K562 (cell line): ENCODE measurements around the gene ESPL1. TPM values are rescaled to one million over a fixed set of nuclear protein-coding genes. Genes with fewer than 3 reads are reported as not detected.
A peak's percentile ranks its signal among the peaks of the same experiment; 100 is the strongest.

Source experiments
- ARID1B ChIP-seq: fragments of 450-650 bp; IDR thresholded peaks from 2 replicates; pipeline ENCODE4 v1.6.1; 2016; ENCODE audit warnings: antibody characterized with exemption, mild to moderate bottlenecking, inconsistent platforms
- BMI1 ChIP-seq: fragments of 150-350 bp; IDR thresholded peaks from 2 replicates; pipeline ENCODE4 v1.6.1; 2014; ENCODE audit warnings: low read length
- CEBPB ChIP-seq: fragments of 450-650 bp; IDR thresholded peaks from 2 replicates; pipeline ENCODE4 v1.6.1; 2016; ENCODE audit warnings: missing genetic modification characterization, missing compliant biosample characterization
- DPF2 ChIP-seq: fragments of 450-650 bp; IDR thresholded peaks from 2 replicates; pipeline ENCODE4 v1.6.1; 2016
- GTF2F1 ChIP-seq: IDR thresholded peaks from 2 replicates; pipeline ENCODE4 v1.6.1; 2011; ENCODE audit warnings: low read depth, low read length, improper control_type of control experiment
- HMGN3 ChIP-seq: IDR thresholded peaks from 2 replicates; pipeline ENCODE4 v1.6.1; 2011; ENCODE audit warnings: borderline replicate concordance, low read depth, mild to moderate bottlenecking, mixed read lengths, low read length; ENCODE audit not compliant: insufficient read length; ENCODE audit errors: extremely low read depth
- MTF1 ChIP-seq: fragments of 250-450 bp; sonication (Bioruptor Pico); IDR thresholded peaks from 2 replicates; pipeline ENCODE4 v1.9.0; 2021; ENCODE audit warnings: moderate library complexity, mild to moderate bottlenecking, inconsistent platforms, borderline replicate concordance
- MYBL2 ChIP-seq, 2 experiments: fragments of 450-650 bp in 1 of 2; sonication (generic) in 1 of 2; formaldehyde crosslinking in 1 of 2; IDR thresholded peaks; 2 replicates each; pipeline versions ENCODE4 v1.6.1 to v1.8.1; 2017 to 2022; ENCODE audit warnings: borderline replicate concordance in 1 of 2, inconsistent platforms in 1 of 2, low read depth in 1 of 2, mild to moderate bottlenecking in 1 of 2, missing genetic modification reagents in 1 of 2, moderate library complexity in 1 of 2
- NFIC ChIP-seq: fragments of 450-650 bp; IDR thresholded peaks from 2 replicates; pipeline ENCODE4 v1.6.1; 2017; ENCODE audit warnings: mild to moderate bottlenecking, inconsistent platforms
- POLR2AphosphoS2 ChIP-seq: IDR thresholded peaks from 2 replicates; pipeline ENCODE4 v1.6.1; 2012; ENCODE audit warnings: low read length, improper control_type of control experiment
- RAD51 ChIP-seq: fragments of 450-650 bp; IDR thresholded peaks from 2 replicates; pipeline ENCODE4 v1.7.1; 2016; ENCODE audit warnings: low read depth, mild to moderate bottlenecking, borderline replicate concordance
- RBM39 ChIP-seq: fragments of 200-400 bp; formaldehyde crosslinking; optimal IDR thresholded peaks from 2 replicates; pipeline ENCODE3; 2018; ENCODE audit warnings: low read depth, low read length
- SMARCC2 ChIP-seq: fragments of 450-650 bp; IDR thresholded peaks from 2 replicates; pipeline ENCODE4 v1.6.1; 2017; ENCODE audit warnings: antibody characterized with exemption, moderate library complexity, mild to moderate bottlenecking, low read depth
- TOE1 ChIP-seq, 2 experiments: fragments of 450-650 bp in 1 of 2; sonication (generic) in 1 of 2; formaldehyde crosslinking in 1 of 2; IDR thresholded peaks; 2 replicates each; pipeline versions ENCODE4 v1.7.1 to v1.8.0; 2016 to 2022; ENCODE audit warnings: borderline replicate concordance in 2 of 2, mild to moderate bottlenecking in 2 of 2, antibody characterized with exemption in 1 of 2, inconsistent platforms in 1 of 2, low read depth in 1 of 2, missing genetic modification reagents in 1 of 2, moderate library complexity in 1 of 2
- ZNF444 ChIP-seq: fragments of 250-450 bp; sonication (Bioruptor Pico); IDR thresholded peaks from 2 replicates; pipeline ENCODE4 v1.4.0; 2020; ENCODE audit warnings: mild to moderate bottlenecking, moderate library complexity
- ZNF75A ChIP-seq: fragments of 450-650 bp; formaldehyde crosslinking; IDR thresholded peaks from 2 replicates; pipeline ENCODE4 v1.4.0; 2020; ENCODE audit warnings: mild to moderate bottlenecking
- polyA plus RNA-seq, 8 experiments: library from polyadenylated mRNA; depleted of rRNA in 4 of 8; stranded (reverse) in 5 of 8; unstranded in 3 of 8; fragments of >200 nt; fragmentation: Nextera tagmentation in 2 of 8; fragmentation: Illumina TruSeq in 1 of 8; extraction: Ambion mirVana in 2 of 8; extraction: Trizol in 1 of 8; gene quantifications; 2 replicates each; pipeline versions ENCODE4 v1.2.1 to v1.2.3, GENCODE V29; 2011 to 2014; ENCODE audit warnings: inconsistent platforms in 1 of 8, missing spikeins in 1 of 8
- total RNA-seq, 7 experiments: library from RNA; depleted of rRNA in 6 of 7; stranded (reverse); fragments of >200 nt in 6 of 7; fragmentation: Illumina TruSeq in 2 of 7; extraction: Trizol in 2 of 7; gene quantifications; 2 replicates each; pipeline versions ENCODE4 v1.2.1 to v1.2.3, GENCODE V29; 2011 to 2021; ENCODE audit warnings: low replicate concordance in 1 of 7
- TF ChIP-seq, protein P1 (sequence below): sonication (generic); formaldehyde crosslinking; IDR thresholded peaks from 2 replicates; pipeline ENCODE4 v1.8.1; 2022; ENCODE audit warnings: missing genetic modification reagents
- TF ChIP-seq, protein P2 (sequence below): fragments of 450-650 bp; formaldehyde crosslinking; IDR thresholded peaks from 2 replicates; pipeline ENCODE4 v1.4.0; 2020; ENCODE audit warnings: mild to moderate bottlenecking, moderate library complexity
- TF ChIP-seq, protein P3 (sequence below), 2 experiments: fragments of 450-650 bp in 1 of 2; IDR thresholded peaks; 2 replicates each; pipeline ENCODE4 v1.6.1; 2011 to 2017; ENCODE audit warnings: low read depth in 2 of 2, antibody characterized with exemption in 1 of 2, borderline replicate concordance in 1 of 2, low read length in 1 of 2, mild to moderate bottlenecking in 1 of 2, mixed read lengths in 1 of 2; ENCODE audit not compliant: control insufficient read depth in 1 of 2
- TF ChIP-seq, protein P4 (sequence below): fragments of 250-450 bp; sonication (Bioruptor Pico); IDR thresholded peaks from 2 replicates; pipeline ENCODE4 v1.4.0; 2020; ENCODE audit warnings: mild to moderate bottlenecking

Gene ESPL1
- total and polyA plus RNA-seq, 9 of the 15 experiments (the other 6 are each of a cell fraction or from before 2014, with no cell fraction given) = 1.2 to 55.0 (median 18.7) TPM

DNA sequence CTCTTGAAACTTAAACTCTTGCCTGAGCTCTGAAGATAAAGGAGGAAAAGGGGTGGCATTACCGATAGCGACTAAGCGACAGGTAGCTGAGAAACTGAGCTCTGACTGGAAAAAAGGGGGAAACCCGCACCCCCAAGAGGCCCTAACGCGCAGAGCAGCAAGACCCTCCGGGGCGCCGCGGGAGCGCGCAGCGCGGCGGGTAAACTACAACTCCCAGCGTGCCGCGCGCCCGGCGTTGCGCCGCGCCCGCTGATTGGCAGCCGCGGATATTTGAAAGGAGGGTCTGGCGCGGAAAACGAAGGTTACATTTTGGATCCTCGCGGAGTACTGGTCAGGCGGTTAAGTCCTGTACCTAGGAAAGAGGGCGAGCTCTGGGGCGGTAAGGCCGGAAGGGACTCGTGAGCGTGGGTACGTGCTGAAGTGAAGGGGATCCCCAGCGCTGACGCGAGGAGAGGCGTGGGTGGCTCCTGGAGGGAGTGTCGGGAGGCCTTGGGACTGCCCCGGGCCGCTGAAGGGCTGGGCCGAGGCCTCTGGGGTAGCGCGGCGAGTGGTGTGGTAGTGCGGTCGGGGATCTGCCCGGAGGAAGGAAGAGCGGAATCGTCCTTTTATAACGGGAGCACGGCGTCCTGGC, at the start of gene ESPL1 (continued):
- TF ChIP-seq, protein P1, sequence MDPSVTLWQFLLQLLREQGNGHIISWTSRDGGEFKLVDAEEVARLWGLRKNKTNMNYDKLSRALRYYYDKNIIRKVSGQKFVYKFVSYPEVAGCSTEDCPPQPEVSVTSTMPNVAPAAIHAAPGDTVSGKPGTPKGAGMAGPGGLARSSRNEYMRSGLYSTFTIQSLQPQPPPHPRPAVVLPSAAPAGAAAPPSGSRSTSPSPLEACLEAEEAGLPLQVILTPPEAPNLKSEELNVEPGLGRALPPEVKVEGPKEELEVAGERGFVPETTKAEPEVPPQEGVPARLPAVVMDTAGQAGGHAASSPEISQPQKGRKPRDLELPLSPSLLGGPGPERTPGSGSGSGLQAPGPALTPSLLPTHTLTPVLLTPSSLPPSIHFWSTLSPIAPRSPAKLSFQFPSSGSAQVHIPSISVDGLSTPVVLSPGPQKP (CRISPR knock-in tag) = no peak
- TF ChIP-seq HMGN3 = peak; percentile 83
- TF ChIP-seq GTF2F1 = 0 out of 2 replicates have a peak, but pooled peaks have one; percentile 42
- TF ChIP-seq, protein P2, sequence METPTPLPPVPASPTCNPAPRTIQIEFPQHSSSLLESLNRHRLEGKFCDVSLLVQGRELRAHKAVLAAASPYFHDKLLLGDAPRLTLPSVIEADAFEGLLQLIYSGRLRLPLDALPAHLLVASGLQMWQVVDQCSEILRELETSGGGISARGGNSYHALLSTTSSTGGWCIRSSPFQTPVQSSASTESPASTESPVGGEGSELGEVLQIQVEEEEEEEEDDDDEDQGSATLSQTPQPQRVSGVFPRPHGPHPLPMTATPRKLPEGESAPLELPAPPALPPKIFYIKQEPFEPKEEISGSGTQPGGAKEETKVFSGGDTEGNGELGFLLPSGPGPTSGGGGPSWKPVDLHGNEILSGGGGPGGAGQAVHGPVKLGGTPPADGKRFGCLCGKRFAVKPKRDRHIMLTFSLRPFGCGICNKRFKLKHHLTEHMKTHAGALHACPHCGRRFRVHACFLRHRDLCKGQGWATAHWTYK (CRISPR knock-in tag) = 0 out of 2 replicates have a peak, but pooled peaks have one; percentile 44
- no peak for TF ChIP-seq RBM39
- no peak for TF ChIP-seq CEBPB (tag)
- peak; percentile 29; the same call in 1 of the 2 replicates for TF ChIP-seq RAD51
- peak; percentile 77 for TF ChIP-seq ARID1B
- TF ChIP-seq, protein P3, sequence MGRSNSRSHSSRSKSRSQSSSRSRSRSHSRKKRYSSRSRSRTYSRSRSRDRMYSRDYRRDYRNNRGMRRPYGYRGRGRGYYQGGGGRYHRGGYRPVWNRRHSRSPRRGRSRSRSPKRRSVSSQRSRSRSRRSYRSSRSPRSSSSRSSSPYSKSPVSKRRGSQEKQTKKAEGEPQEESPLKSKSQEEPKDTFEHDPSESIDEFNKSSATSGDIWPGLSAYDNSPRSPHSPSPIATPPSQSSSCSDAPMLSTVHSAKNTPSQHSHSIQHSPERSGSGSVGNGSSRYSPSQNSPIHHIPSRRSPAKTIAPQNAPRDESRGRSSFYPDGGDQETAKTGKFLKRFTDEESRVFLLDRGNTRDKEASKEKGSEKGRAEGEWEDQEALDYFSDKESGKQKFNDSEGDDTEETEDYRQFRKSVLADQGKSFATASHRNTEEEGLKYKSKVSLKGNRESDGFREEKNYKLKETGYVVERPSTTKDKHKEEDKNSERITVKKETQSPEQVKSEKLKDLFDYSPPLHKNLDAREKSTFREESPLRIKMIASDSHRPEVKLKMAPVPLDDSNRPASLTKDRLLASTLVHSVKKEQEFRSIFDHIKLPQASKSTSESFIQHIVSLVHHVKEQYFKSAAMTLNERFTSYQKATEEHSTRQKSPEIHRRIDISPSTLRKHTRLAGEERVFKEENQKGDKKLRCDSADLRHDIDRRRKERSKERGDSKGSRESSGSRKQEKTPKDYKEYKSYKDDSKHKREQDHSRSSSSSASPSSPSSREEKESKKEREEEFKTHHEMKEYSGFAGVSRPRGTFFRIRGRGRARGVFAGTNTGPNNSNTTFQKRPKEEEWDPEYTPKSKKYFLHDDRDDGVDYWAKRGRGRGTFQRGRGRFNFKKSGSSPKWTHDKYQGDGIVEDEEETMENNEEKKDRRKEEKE (IDR thresholded peaks at IDR 0.05; ENCODE audit: borderline replicate concordance in 1 of 2, control insufficient read depth in 1 of 2, low read depth in 2 of 2, low read length in 1 of 2) = no peak
- peak; percentile 66; the same call in 1 of the 2 replicates for TF ChIP-seq DPF2
- TF ChIP-seq NFIC = peak; percentile 25; the same call in 1 of the 2 replicates
- TF ChIP-seq MTF1 (CRISPR knock-in tag) = no peak
- no peak; the same call in 1 of the 2 replicates for TF ChIP-seq SMARCC2
- no peak for TF ChIP-seq POLR2AphosphoS2
- 0 out of 2 replicates have a peak, but pooled peaks have one; percentile 8 for TF ChIP-seq TOE1 (IDR thresholded peaks at IDR 0.05; ENCODE audit: borderline replicate concordance)
- TF ChIP-seq TOE1 (CRISPR knock-in tag; IDR thresholded peaks at IDR 0.05; ENCODE audit: borderline replicate concordance, low read depth) = no peak
- no peak for TF ChIP-seq ZNF75A (CRISPR knock-in tag)
- TF ChIP-seq BMI1 = 0 out of 2 replicates have a peak, but pooled peaks have one; percentile 29
- TF ChIP-seq, protein P4, sequence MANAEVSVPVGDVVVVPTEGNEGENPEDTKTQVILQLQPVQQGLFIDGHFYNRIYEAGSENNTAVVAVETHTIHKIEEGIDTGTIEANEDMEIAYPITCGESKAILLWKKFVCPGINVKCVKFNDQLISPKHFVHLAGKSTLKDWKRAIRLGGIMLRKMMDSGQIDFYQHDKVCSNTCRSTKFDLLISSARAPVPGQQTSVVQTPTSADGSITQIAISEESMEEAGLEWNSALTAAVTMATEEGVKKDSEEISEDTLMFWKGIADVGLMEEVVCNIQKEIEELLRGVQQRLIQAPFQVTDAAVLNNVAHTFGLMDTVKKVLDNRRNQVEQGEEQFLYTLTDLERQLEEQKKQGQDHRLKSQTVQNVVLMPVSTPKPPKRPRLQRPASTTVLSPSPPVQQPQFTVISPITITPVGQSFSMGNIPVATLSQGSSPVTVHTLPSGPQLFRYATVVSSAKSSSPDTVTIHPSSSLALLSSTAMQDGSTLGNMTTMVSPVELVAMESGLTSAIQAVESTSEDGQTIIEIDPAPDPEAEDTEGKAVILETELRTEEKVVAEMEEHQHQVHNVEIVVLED (CRISPR knock-in tag) = peak; percentile 94
- no peak for TF ChIP-seq ZNF444 (CRISPR knock-in tag)
- TF ChIP-seq MYBL2 (IDR thresholded peaks at IDR 0.05; ENCODE audit: low read depth) = peak; percentile 96
- TF ChIP-seq MYBL2 (CRISPR knock-in tag; IDR thresholded peaks at IDR 0.05; ENCODE audit: borderline replicate concordance) = no peak; the same call in 1 of the 2 replicates
